CD14-positive monocyte (primary cell): ENCODE measurements around the gene ZNF414. TPM values are rescaled to one million over a fixed set of nuclear protein-coding genes. Genes with fewer than 3 reads are reported as not detected.

Source experiments
- DNase-seq, 3 donors: peaks; one replicate each; pipeline ENCODE4 v3.0.0-alpha.2; 2011 to 2022
- H2AFZ ChIP-seq: 2 replicates; pipeline ENCODE4 v1.6.0; 2012; ENCODE audit warnings: mild to moderate bottlenecking, low read depth, low read length, inconsistent platforms; ENCODE audit not compliant: insufficient read depth, poor library complexity, severe bottlenecking
- H3K27ac ChIP-seq, 2 donors: 1 replicate in 1 of 2; 2 replicates in 1 of 2; pipeline ENCODE4 v1.5.1; 2012 to 2013; ENCODE audit warnings: low read length in 2 of 2, control low read depth in 1 of 2, inconsistent platforms in 1 of 2, low read depth in 1 of 2, mild to moderate bottlenecking in 1 of 2
- H3K27me3 ChIP-seq, 2 donors: one replicate each; pipeline versions ENCODE4 v1.6.0 to v1.6.1; 2011 to 2013; ENCODE audit warnings: low read length in 2 of 2; ENCODE audit not compliant: control insufficient read depth in 2 of 2, insufficient read depth in 2 of 2
- H3K36me3 ChIP-seq, 2 donors: replicated peaks in 1 of 2; 1 replicate in 1 of 2; 2 replicates in 1 of 2; pipeline versions ENCODE4 v1.5.1 to v1.6.1; 2012 to 2013; ENCODE audit warnings: low read length in 2 of 2, control low read depth in 1 of 2, inconsistent platforms in 1 of 2, mild to moderate bottlenecking in 1 of 2; ENCODE audit not compliant: insufficient read depth in 2 of 2, control insufficient read depth in 1 of 2
- H3K4me1 ChIP-seq, 2 donors: 1 replicate in 1 of 2; 2 replicates in 1 of 2; pipeline versions ENCODE4 v1.5.1 to v1.6.1; 2012 to 2013; ENCODE audit warnings: low read length in 2 of 2, control low read depth in 1 of 2, inconsistent platforms in 1 of 2, mild to moderate bottlenecking in 1 of 2, moderate library complexity in 1 of 2; ENCODE audit not compliant: insufficient read depth in 2 of 2, control insufficient read depth in 1 of 2
- H3K4me2 ChIP-seq: replicated peaks from 2 replicates; pipeline ENCODE3; 2012; ENCODE audit warnings: low read length, moderate library complexity, mild to moderate bottlenecking; ENCODE audit not compliant: poor library complexity, severe bottlenecking; ENCODE audit errors: extremely low read depth
- H3K4me3 ChIP-seq, 3 experiments: fragments of 200-600 bp in 1 of 3; sonication (generic) in 1 of 3; replicated peaks in 1 of 3; 1 replicate in 2 of 3; 2 replicates in 1 of 3; pipeline ENCODE4 v1.5.1; 2011 to 2013; ENCODE audit warnings: low read length in 3 of 3, mild to moderate bottlenecking in 3 of 3, control low read depth in 2 of 3, low read depth in 2 of 3, inconsistent platforms in 1 of 3, moderate library complexity in 1 of 3
- H3K79me2 ChIP-seq: 2 replicates; pipeline ENCODE4 v1.6.0; 2012; ENCODE audit warnings: mild to moderate bottlenecking, control low read depth, inconsistent platforms, low read length, moderate library complexity; ENCODE audit not compliant: insufficient read depth
- H3K9ac ChIP-seq: 2 replicates; pipeline ENCODE4 v1.6.0; 2017; ENCODE audit warnings: low read length, mild to moderate bottlenecking; ENCODE audit not compliant: insufficient read depth, poor library complexity, severe bottlenecking
- H3K9me3 ChIP-seq, 2 donors: replicated peaks in 1 of 2; 1 replicate in 1 of 2; 2 replicates in 1 of 2; pipeline versions ENCODE4 v1.5.1 to v1.6.1; 2012 to 2013; ENCODE audit warnings: low read length in 2 of 2, control low read depth in 1 of 2; ENCODE audit not compliant: control insufficient read depth in 1 of 2, insufficient read depth in 1 of 2
- H4K20me1 ChIP-seq: 2 replicates; pipeline ENCODE4 v1.6.0; 2012; ENCODE audit warnings: mild to moderate bottlenecking, low read length, control low read depth, moderate library complexity; ENCODE audit not compliant: insufficient read depth
- H3K27ac Mint-ChIP-seq, 7 donors: one replicate each; pipeline ENCODE4 v1.8.0; 2020; ENCODE audit warnings: mild to moderate bottlenecking in 7 of 7, mixed read lengths in 7 of 7, moderate library complexity in 6 of 7, inconsistent platforms in 2 of 7
- H3K27me3 Mint-ChIP-seq, 3 donors: one replicate each; pipeline ENCODE4 v1.8.0; 2021 to 2022; ENCODE audit warnings: low read depth in 3 of 3, mild to moderate bottlenecking in 3 of 3, mixed read lengths in 3 of 3, moderate library complexity in 3 of 3, inconsistent platforms in 1 of 3
- H3K36me3 Mint-ChIP-seq, 2 donors: one replicate each; pipeline ENCODE4 v1.8.0; 2020; ENCODE audit warnings: mixed read lengths in 2 of 2, inconsistent platforms in 1 of 2, mild to moderate bottlenecking in 1 of 2
- H3K4me1 Mint-ChIP-seq: one replicate; pipeline ENCODE4 v1.8.0; 2020; ENCODE audit warnings: mild to moderate bottlenecking, mixed read lengths
- H3K4me3 Mint-ChIP-seq, 2 donors: one replicate each; pipeline ENCODE4 v1.8.0; 2020; ENCODE audit warnings: mild to moderate bottlenecking in 2 of 2, mixed read lengths in 2 of 2, moderate library complexity in 1 of 2
- H3K9me3 Mint-ChIP-seq, 7 donors: one replicate each; pipeline ENCODE4 v1.8.0; 2020 to 2022; ENCODE audit warnings: mixed read lengths in 7 of 7, mild to moderate bottlenecking in 6 of 7, moderate library complexity in 6 of 7, inconsistent platforms in 2 of 7
- CTCF ChIP-seq: fragments of 200-600 bp; IDR thresholded peaks from one replicate; pipeline ENCODE4 v1.8.0; 2022; ENCODE audit warnings: antibody characterized with exemption, mild to moderate bottlenecking
- WGBS: methylation state at CpG from one replicate; pipeline ENCODE4 v1.1.5; 2013; ENCODE audit warnings: missing lambda C conversion rate; ENCODE audit not compliant: insufficient coverage; 5-methylcytosine and 5-hydroxymethylcytosine counted together
- intact Hi-C, 2 donors: fragments of 100-400 bp; cut with micrococcal nuclease; formaldehyde crosslinking; loops; one replicate each; pipeline versions ENCODE4 v1.15.0 to v1.15.1; 2023
- polyA plus RNA-seq, 3 donors: library from polyadenylated mRNA; depleted of rRNA in 1 of 3; unstranded in 2 of 3; stranded (reverse) in 1 of 3; fragments of 300-500 nt in 2 of 3; fragments of >200 nt in 1 of 3; fragmentation: Illumina TruSeq in 2 of 3; gene quantifications; 1 replicate in 2 of 3; 2 replicates in 1 of 3; pipeline ENCODE4 v1.2.3, GENCODE V29; 2012 to 2021

ZNF414 gene
- polyA plus RNA-seq, 3 donors = 4.1 to 21.1 (median 4.7) TPM

DNA sequence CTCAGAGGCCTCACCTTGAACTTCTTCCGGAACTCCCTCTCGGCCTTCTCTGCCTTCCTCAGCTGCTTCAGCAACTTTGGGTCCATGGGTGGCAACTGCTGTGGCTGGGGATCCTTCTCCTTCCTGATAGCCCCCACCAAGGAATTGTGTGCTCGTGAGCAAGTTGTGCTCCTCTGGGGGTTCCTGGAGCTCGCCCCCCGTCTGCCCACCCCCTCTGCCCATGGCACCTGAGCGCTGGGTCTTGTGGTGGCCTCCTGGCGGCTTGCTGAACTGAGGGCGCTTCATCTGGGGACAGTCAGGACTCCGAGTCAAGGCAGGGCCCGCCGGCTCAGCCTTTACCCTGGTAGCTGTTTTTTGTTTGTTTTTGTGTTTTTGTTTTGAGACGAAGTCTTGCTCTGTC, 23.1 kb downstream of the ZNF414 start:
- Histone ChIP-seq H3K9me3 (no peaks in the 10 kb centered on the region), H4K20me1 (peaks cover 28% of the 10 kb centered on the region), H3K4me3 (no peak overlapping the region), H3K4me1 (peaks cover 97 to 100% of the 10 kb centered on the region in 2 donors), H2AFZ (no peak overlapping the region), H3K79me2 (peaks cover 70% of the 10 kb centered on the region), H3K36me3 (peaks cover 61 to 71% of the 10 kb centered on the region in 2 donors), H3K27me3 (no peaks in the 10 kb centered on the region), H3K27ac (peak overlapping the region; percentile 92 to 93), H3K4me2 (no peak overlapping the region), H3K9ac (no peak overlapping the region)
- DNase-seq = no peak
- TF ChIP-seq CTCF = no peak
- Mint-ChIP-seq H3K4me1 (peaks cover 89% of the 10 kb centered on the region), H3K9me3 (peaks cover 0 to 2% (median 0%) of the 10 kb centered on the region in 7 donors), H3K27ac (peak overlapping the region; percentile 79 to 99 (median 85)), H3K4me3 (no peak overlapping the region), H3K36me3 (peaks cover 70 to 93% of the 10 kb centered on the region in 2 donors), H3K27me3 (peaks cover 0 to 2% (median 2%) of the 10 kb centered on the region in 3 donors)
- intact Hi-C loops = no loop called here
- WGBS = 71% methylated on average over 11 of the region's 12 CpGs

- H3K9me3 ChIP-seq = no peaks in the 10 kb centered on the region
- H2AFZ ChIP-seq = no peak overlapping the region
- Mint-ChIP-seq H3K4me1 (peaks cover 86% of the 10 kb centered on the region), H3K27ac (peak overlapping the region; percentile 81 to 99 (median 90)), H3K27me3 (peaks cover 0 to 2% (median 2%) of the 10 kb centered on the region in 3 donors), H3K9me3 (peaks cover 0 to 2% (median 0%) of the 10 kb centered on the region in 7 donors), H3K36me3 (peaks cover 68 to 93% of the 10 kb centered on the region in 2 donors), H3K4me3 (no peak overlapping the region)
- peaks cover 28% of the 10 kb centered on the region for H4K20me1 ChIP-seq
- peaks cover 70% of the 10 kb centered on the region for H3K79me2 ChIP-seq
- peaks cover 61 to 71% of the 10 kb centered on the region in 2 donors for H3K36me3 ChIP-seq
- intact Hi-C loops = no loop called here
- peaks cover 97 to 100% of the 10 kb centered on the region in 2 donors for H3K4me1 ChIP-seq
- DNase-seq = no peak
- WGBS = 84% methylated on average over 20 of the region's 24 CpGs
- H3K4me3 ChIP-seq = no peak overlapping the region
- TF ChIP-seq CTCF = no peak
- H3K9ac ChIP-seq = no peak overlapping the region
- H3K27me3 ChIP-seq = no peaks in the 10 kb centered on the region
- peak overlapping the region; percentile 92 to 93 for H3K27ac ChIP-seq
- no peak overlapping the region for H3K4me2 ChIP-seq
Measured at GRCh38 chr19:8490395-8490760, 23.6 kb downstream of the ZNF414 start.
